Measurements from ENCODE around the gene PDS5A.
"Not testable (repeated sequence)": the region's sequence is repeated elsewhere in the genome, so short reads cannot be mapped to it uniquely, and the experiment has no call there.

The PDS5A gene

DNA sequence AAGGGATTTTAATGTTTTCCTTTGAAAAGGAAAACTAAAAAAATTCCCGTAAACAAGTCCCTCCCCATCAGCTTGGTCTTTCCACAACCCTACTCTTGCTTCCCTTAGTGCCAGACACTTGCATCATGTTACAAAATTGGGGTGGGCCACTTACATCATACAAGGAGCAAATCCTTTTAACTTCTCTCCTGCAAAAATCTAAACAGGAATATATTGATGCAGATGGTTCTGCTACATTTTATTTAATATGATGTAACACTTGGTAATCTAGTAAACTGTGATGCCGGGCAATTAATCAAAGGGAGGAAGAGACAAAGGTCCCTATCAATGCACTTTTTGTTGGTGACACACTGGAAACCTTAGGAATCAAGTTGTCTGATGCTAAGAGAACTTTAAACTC is 154.5 kb downstream of the PDS5A start:
- DNase-seq = no peak

DNA sequence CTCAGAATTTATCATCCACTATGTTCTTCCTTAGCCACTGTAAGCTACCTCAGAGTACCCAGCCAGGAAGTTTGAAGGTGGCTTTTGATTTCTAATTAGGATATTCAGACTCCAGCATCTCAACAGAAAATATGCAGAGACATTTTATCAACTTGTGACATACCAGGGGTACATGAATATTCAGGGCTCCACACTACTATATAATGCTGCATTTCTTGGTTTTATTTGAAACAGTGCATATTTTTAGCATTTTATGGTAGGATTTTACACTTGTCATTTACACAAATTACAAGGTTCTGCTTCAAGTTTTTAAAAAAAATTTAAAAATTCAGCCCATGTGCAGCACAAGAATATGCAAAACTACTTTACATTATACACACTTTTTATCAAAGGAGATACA is 155.0 kb downstream of the PDS5A start:
- no peak for DNase-seq

- no peak for DNase-seq
Measured at GRCh38 chr4:39821951-39822350, 155.8 kb downstream of the PDS5A start.

DNA sequence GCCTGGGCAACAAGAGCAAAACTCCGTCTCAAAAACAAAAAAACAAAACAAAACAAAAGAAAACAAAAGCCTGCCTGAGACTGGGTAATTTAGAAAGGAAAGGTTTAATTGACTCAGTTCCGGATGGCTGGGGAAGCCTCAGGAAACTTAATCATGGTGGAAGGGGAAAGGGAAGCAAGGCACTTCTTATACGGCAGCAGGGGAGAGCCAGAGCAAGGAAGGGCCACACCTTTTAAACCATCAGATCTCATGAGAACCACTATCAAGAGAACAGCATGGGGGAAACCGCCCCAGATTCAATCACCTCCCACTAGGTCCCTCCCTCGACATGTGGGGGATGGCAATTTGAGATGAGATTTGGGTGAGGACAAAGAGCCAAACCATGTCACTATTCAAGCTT is 157.5 kb downstream of the PDS5A start:
- no peak for DNase-seq

DNA sequence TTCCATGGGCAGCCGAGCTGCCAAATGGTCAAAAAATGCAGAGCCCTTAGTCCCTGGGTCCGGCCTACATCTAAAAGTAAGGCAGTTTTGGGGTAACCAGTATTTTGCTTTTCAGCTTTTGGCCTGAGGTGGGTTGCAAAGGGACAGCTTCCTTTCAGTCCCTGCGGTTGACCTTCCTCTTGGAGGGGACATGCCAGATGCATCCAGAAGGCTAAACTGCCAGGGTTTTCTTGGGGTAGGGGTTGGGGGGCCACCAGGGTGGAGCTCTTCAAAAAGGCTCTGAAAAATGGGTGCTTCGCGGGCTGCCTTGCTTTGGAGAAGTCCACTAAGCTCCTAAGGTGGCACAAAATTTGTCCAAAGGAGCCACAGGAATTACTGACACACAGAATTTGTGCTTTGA is 159.1 kb downstream of the PDS5A start:
- no peak for DNase-seq

- no peak for DNase-seq
Measured at GRCh38 chr4:39814403-39815185, 163.1 kb downstream of the PDS5A start.

GRCh38 chr4:39813761-39814160 is 163.9 kb downstream of the PDS5A start:
- DNase-seq = not testable (repeated sequence)

- DNase-seq = not testable (repeated sequence)
Measured at GRCh38 chr4:39813033-39813432, 164.7 kb downstream of the PDS5A start.

DNA sequence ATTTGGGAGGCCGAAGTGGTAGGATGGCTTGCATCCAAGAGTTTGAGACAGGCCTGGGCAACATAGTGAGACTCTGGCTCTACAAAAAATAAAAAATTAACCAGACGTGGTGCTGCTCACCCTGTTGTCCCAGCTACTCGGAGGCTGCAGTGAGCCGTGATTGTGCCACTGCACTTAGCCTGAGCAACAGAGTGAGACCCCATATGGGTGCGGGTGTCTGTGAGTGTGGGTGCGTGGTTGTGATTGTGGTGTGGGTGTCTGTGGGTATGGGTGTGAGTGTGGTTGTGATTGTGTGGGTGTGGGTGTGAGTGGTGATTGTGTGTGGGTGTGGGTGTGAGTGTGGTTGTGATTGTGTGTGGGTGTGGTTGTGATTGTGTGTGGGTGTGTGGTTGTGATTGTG is 165.2 kb downstream of the PDS5A start:
- DNase-seq = no peak

GRCh38 chr4:39808231-39808749 is 169.4 kb downstream of the PDS5A start:
- no peak for DNase-seq

DNA sequence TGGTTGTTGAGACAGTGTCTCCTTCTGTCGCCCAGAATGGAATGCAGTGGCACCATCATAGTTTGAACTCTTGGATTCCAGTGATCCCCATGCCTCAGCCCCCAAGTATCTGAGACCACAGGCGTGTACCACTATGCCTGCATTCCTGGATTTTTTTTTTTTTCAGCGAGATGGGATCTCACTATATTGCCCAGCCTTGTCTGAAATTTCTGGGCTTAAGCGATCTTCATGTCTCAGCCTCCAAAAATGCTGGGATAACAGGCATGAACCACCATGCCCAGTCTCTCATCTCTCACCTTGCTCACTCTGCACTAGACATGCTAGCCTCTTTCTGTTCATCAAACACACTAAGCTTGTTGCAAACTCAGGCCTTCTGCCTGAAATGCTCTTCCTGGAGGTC is 175.7 kb downstream of the PDS5A start:
- DNase-seq = no peak

DNA sequence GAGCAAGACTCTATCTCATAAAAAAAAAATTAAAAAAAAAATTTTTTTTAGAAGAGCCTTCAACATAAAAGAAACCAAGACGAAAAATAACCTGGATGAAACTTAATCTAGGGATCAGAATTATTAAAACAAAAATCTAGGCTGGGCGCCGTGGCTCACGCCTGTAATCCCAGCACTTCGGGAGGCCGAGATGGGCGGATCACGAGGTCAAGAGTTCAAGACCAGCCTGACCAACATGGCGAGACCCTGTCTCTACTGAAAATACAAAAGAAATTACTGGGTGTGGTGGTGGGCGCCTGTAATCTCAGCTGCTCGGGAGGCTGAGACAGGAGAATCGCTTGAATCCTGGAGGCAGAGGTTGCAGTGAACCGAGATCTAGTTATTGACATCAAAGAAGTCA is 184.7 kb downstream of the PDS5A start:
- not testable (repeated sequence) for DNase-seq

DNA sequence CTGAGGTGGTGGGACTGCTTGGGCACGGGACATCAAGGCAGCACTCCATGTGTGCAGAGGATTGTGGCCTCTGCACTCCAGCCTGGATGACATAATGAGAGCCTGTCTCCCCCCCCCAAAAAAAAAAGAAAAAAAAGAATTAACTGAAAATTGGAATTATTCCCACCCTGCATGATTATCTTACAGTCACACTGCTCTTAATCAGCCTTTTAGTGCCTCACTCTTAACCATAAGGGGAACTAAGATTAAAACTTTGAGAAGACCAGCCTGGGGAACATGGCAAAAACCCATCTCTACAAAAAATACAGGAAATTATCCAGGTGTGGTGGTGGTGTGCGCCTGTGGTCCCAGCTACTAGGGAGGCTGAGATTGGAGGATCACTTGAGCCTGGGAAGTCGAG is 185.2 kb downstream of the PDS5A start:
- DNase-seq = no peak

DNA sequence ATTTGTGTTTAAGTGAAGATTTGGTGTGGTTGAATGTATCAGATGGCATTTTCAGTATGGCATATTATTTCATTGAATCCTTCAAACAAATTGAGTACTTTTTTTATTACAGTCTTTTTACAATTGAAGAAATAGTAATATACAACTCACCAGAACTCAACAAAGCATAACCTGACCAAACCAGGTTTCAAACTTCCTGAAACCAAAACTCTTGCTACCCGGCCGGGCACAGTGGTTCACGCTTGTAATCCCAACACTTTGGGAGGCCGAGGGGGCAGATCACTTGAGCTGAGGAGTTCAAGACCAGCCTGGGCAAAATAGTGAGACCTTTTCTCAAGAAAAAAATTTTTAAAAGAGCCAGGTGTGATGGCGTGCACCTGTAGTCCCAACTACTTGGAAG is 185.6 kb downstream of the PDS5A start:
- no peak for DNase-seq

DNA sequence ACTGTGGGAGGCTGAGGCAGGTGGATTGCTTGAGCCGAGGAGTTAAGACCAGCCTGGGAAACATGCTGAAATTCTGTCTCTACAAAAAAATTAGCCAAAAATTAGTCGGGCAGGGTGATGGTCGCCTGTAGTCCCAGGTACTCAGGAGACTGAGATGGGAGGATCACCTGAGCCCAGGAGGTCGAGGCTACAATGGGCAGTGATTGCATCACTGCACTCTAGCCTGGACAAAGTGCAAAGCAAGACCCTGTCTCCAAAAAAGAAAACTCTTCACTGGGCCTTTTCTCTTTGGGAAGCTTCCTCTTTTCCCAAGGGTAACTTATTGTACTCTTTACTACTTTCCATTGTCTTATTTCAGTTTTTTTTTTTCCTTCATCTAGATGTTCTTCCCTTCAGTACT is 190.9 kb downstream of the PDS5A start:
- no peak for DNase-seq

DNA sequence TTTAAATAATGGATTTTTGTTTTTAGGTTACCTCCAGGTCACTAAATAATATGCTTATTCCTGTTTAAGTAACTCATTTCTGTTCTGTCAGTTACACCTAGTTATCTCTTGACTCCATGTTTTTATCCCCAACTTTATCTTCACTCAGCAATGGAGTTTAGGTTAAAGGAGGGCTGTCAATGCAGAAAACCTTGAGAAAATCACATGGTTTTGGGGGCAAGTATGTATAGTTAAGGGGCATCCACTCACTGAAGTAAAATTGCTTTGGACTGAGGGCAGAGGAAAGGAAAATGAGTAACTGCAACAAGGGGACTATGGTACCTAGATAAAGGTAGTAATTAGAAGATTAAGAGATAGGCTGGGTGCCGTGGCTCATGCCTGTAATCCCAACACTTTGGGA is 192.6 kb downstream of the PDS5A start:
- no peak for DNase-seq

DNA sequence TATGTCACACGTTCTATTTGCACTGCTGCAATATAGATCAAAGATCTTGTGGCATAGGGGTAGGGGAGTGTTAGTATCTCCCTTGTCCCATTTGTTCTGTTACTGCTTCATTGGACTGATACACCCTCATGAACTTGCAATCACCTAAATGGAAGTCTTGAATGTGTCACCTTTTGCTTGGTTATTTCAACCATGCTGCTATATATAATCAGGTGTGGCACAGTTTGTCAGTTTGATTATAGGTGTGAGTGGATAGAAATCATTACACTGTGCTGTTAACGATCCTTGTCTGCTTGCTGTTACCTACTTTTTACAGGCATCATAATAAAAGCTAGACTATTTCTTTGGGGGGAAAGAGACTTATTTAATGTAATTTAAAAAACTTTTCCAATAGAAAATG is 195.7 kb downstream of the PDS5A start:
- not testable (repeated sequence) for DNase-seq

Data from right hindlimb (tissue), 1 donor.